ENCODE data around the gene PAM16. TPM values are rescaled to one million over a fixed set of nuclear protein-coding genes. Genes with fewer than 3 reads are reported as not detected.

Gene PAM16
- polyA plus RNA-seq, 1 donor, result 28.9 TPM

DNA sequence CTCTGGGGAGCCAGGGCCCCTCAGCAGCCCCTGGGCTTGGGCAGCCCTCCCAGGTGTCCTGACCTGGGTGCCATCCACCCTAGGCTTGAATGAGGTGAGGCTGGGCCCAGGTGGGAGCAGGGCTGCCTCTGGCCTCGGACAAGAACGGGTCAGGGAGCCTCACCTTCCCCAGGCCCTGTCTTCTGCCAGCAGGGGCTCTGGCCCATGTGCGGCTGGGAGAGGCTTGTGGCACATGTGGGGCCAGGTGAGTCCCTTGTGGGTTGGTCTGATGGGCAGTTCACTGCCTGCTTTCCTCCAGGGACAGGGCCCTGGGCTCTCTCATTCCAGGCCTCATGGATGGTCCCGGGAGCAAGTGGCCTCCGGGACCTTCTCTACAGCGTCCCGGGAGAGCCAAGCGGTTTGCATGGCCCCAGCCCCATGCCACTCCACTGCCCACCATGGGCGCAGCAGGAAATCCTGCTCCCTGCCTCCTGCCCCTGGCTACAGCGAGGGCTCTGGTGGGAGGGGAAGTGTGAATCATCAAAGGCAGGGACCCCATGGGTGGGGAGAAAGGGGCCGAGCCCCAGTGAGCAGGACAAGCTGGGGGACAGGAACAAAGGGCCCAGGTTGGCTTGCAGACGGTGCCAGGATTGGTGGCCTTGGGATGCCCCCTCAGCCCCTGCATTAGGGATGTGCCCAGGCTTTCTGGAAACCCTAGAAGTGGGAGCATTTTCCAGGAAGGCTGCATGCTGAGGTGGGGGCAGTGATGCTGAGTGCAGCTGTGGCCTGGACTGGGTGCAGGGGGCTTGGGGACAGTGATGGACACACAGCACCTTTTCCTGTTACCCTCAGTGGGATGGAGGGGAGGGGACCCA lies 32.7 kb upstream of the PAM16 start:
- no peak for DNase-seq

GRCh38 chr16:4382795-4383357 lies 31.8 kb upstream of the PAM16 start:
- DNase-seq, result no peak

GRCh38 chr16:4381935-4382794 lies 31.0 kb upstream of the PAM16 start:
- no peak for DNase-seq

DNA sequence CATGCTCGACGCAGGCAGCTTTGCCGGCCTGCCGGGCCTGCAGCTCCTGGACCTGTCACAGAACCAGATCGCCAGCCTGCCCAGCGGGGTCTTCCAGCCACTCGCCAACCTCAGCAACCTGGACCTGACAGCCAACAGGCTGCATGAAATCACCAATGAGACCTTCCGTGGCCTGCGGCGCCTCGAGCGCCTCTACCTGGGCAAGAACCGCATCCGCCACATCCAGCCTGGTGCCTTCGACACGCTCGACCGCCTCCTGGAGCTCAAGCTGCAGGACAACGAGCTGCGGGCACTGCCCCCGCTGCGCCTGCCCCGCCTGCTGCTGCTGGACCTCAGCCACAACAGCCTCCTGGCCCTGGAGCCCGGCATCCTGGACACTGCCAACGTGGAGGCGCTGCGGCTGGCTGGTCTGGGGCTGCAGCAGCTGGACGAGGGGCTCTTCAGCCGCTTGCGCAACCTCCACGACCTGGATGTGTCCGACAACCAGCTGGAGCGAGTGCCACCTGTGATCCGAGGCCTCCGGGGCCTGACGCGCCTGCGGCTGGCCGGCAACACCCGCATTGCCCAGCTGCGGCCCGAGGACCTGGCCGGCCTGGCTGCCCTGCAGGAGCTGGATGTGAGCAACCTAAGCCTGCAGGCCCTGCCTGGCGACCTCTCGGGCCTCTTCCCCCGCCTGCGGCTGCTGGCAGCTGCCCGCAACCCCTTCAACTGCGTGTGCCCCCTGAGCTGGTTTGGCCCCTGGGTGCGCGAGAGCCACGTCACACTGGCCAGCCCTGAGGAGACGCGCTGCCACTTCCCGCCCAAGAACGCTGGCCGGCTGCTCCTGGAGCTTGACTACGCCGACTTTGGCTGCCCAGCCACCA lies 30.2 kb upstream of the PAM16 start:
- no peak for DNase-seq

GRCh38 chr16:4380119-4381063 lies 29.3 kb upstream of the PAM16 start:
- DNase-seq, result peak; percentile 83

- DNase-seq, result no peak
Measured at GRCh38 chr16:4378999-4379690, 28.0 kb upstream of the PAM16 start.

DNA sequence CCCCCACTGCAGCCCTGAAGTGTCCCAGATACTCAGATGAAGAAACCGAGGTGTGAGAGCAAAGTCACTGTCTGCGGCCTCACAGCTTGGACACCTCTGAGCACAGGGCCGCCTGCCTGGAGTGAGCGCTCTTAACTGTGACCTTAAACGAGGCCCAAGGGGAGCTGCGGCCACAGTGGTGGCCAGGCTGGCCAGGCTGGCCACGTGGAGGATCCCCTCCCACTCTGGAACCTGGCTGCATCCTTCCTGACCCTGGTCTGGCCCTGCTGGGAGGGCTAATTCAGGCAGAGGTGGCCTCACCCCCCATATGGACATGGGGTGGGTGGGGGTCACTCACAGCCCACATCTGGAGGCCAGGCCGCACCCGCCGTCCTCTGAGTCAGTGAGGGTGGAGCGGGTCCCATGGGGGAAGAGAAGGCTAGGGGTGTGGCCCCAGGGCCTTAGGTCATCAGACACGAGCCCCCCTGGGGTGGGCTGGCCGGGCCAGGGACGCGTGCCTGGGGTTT lies 27.1 kb upstream of the PAM16 start:
- no peak for DNase-seq

- no peak for DNase-seq
Measured at GRCh38 chr16:4377573-4378154, 26.5 kb upstream of the PAM16 start.

DNA sequence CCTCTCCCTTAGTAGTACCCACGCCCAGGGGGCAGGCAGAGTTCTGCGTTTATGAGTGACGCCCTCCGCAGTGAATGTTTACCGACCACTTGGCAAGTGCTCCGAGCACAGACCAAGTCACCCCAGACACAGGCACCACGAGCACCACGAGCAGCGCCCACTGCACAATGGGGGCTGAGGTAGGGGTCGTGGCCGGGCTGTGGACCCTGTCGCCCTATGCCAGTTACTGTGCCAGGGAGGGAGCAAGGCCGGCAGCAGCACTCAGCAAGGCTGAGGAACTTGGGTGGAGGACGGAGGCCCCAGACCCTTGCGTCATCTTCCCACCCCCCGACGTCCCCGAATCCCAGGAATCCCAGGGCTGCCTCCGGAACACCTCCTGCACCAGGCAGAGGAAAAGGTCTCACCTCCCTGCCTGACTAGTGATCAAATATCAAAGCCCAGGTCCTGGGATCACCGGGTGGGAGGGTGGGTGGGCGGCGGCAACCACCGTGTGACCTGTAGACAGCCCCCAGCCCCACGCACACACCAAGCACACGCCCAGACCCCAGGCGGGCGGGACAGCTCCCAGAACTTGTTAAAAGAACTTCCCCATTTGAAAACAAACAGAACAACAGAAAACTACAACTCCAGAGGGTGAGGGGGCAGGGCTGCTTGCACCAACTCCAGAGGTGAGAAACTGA lies 25.9 kb upstream of the PAM16 start:
- no peak for DNase-seq

GRCh38 chr16:4376126-4376892 lies 25.2 kb upstream of the PAM16 start:
- DNase-seq, result peak; percentile 83

GRCh38 chr16:4375717-4376116 lies 24.6 kb upstream of the PAM16 start:
- DNase-seq, result no peak

DNA sequence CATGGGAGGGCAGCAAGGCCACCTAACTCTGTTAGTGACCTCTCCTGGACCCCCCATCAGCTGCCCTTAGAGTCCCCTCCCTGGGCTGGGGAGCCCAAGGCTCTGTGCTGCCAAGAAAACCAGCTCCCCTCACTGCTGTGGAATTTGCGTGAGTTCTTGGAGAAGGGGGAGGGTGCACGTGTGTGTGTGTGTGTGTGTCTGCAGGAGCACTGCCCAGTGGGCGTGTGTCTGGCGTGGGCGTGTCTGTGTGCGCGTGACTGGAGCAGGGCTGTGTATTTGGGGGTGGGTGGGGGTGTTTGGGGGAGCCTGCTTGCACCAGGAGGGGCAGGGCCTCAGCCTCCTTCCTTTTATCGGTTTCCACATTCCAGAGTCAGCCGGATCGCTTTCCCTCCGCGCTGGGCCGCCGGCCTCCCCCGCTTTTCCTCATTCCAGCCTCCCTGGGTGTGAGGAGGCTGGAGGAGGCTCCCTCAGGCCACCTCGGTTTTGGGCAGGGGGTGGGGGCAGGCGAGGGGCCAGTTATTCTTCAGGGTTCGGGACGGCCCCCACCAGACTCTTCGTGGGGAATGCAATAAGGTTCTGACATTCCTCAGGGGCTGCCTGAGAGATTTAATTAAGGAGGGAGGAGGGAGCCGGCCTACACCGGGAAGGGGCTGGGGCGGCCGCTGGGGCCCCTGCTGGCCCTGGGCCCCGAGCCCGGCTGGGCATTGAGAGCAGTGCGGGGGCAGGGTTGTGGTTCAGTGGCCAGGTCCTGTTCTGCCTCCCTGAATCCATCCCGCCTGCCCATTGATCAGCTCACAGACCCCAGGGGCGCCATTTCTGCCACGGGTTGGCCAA lies 23.0 kb upstream of the PAM16 start:
- DNase-seq, result peak; percentile 82

GRCh38 chr16:4373356-4373908 lies 22.3 kb upstream of the PAM16 start:
- no peak for DNase-seq

DNA sequence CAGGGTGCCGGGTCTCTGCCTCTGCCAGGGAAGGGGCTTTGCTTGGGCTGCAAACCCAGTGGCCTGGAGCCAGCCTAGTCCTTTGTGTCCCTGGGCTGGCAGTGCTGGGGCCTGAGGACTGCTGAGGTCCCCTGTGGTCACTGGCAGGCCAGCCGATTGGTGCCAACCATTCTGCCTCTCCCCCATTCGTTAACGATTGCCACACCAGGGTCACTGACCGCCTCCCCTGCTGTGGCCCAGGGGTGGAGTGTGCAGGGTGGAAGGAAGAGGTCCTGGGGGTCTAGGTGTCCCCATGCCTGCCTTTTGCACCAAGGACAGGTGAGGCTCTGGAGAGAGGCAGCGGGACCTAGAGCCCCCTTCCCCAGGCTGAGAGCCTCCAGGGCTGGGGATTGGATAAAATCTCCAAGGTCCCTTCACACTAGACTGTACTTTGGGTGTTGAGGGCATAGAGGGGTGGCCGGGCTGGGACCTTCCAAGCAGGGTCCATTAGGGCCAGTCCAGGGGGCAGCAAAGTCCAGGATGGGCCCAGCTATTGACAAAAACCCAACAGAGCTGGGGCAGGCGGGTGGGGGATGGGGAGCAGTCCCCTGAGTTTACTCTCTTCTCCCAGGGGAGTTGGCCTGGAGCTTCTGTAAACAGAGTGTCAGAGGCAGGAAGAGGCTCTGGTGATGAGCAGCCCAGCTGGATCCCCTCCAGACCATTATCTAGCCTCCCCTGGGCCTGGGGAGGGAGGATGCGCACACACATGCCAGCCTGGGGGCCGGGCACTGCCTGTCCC lies 21.6 kb upstream of the PAM16 start:
- no peak for DNase-seq

DNA sequence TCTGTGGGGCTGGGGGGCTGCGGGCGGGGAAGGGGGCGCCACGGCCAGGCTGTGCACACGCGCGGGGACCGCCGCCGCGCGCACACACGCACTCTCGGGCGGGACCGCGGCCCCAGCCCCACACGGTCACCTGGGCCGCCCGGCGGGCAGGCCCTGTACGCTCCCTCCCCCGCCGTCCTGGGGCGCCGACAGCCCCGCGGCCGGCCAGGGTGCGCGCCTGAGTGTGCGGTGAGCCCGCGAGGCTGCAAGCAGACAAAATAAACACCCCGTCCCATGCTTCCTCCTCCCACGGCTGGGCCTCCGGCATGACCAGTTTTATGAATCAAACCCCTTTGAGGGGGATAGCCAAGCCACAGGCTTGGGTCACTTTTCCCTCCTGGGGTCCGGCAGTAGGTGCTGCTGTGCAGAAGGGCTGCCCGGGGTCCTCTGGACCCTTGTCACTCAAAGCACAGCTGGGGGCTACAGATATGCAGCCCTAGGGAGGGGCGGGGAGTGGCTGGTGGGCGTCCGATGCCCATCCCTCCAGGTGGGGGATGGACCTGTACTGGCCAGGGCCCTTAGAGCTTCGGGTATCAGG lies 21.0 kb upstream of the PAM16 start:
- DNase-seq, result no peak
